Activated CD4-positive, alpha-beta T cell treated with anti-CD3 and anti-CD28 coated beads, Interleukin-2, amount 10 ng/mL, durations not matched to agents 24 days and 14 days (primary cell): ENCODE measurements around the gene NKX3-2. TPM values are rescaled to one million over a fixed set of nuclear protein-coding genes. Genes with fewer than 3 reads are reported as not detected.
A peak's percentile ranks its signal among the peaks of the same experiment; 100 is the strongest.
"Not testable (repeated sequence)": the region's sequence is repeated elsewhere in the genome, so short reads cannot be mapped to it uniquely, and the experiment has no call there.

Experiments
- DNase-seq: peaks from one replicate; pipeline ENCODE4 v3.0.0; 2022
- H3K27ac Mint-ChIP-seq: one replicate; pipeline ENCODE4 v1.8.0; 2022; ENCODE audit warnings: mild to moderate bottlenecking, mixed read lengths
- H3K27me3 Mint-ChIP-seq: one replicate; pipeline ENCODE4 v1.8.0; 2022; ENCODE audit warnings: mixed read lengths
- H3K36me3 Mint-ChIP-seq: one replicate; pipeline ENCODE4 v1.8.0; 2022; ENCODE audit warnings: low read depth, mild to moderate bottlenecking, mixed read lengths
- H3K4me1 Mint-ChIP-seq: one replicate; pipeline ENCODE4 v1.8.0; 2021; ENCODE audit warnings: mixed read lengths
- H3K4me3 Mint-ChIP-seq: one replicate; pipeline ENCODE4 v1.8.0; 2022; ENCODE audit warnings: mild to moderate bottlenecking, moderate library complexity, mixed read lengths
- H3K9me3 Mint-ChIP-seq: one replicate; pipeline ENCODE4 v1.8.0; 2021; ENCODE audit warnings: mixed read lengths
- intact Hi-C: fragments of 100-400 bp; cut with micrococcal nuclease; formaldehyde crosslinking; loops from one replicate; pipeline ENCODE4 v1.15.1; 2023
- total RNA-seq: library from RNA; stranded (reverse); gene quantifications from 2 replicates; pipeline ENCODE4 v1.2.3, GENCODE V29; 2022

NKX3-2 gene
- not detected in 2 replicates for total RNA-seq

- H3K4me1 Mint-ChIP-seq, result peaks cover 25% of the 10 kb centered on the region
- H3K36me3 Mint-ChIP-seq, result peaks cover 9% of the 10 kb centered on the region
- DNase-seq, result peak; percentile 57
- H3K4me3 Mint-ChIP-seq, result peak within 1 kb of the TSS; percentile 86
- H3K9me3 Mint-ChIP-seq, result peaks cover 4% of the 10 kb centered on the region
- intact Hi-C loops, result loop anchor here (1.0 kb wide), 1 partner anchor 8 kb away; no protein-coding TSS in a partner anchor
- peak within 1 kb of the TSS; percentile 76 for H3K27ac Mint-ChIP-seq
- H3K27me3 Mint-ChIP-seq, result peaks cover 72% of the 10 kb centered on the region
Measured at GRCh38 chr4:13543839-13544605, at the start of gene NKX3-2. NKX3-2 (minus strand) TSS chr4:13544508; CDS start chr4:13544414, 94 bp downstream.

- Mint-ChIP-seq H3K27me3 (no peaks in the 10 kb centered on the region), H3K4me1 (no peaks in the 10 kb centered on the region), H3K27ac (no peak overlapping the region), H3K4me3 (no peak overlapping the region), H3K9me3 (no peaks in the 10 kb centered on the region), H3K36me3 (peaks cover 49% of the 10 kb centered on the region)
- DNase-seq, result no peak
- intact Hi-C loops, result no loop called here
Measured at GRCh38 chr4:13592220-13592619, 47.9 kb upstream of the NKX3-2 start.

- no peak overlapping the region for H3K27ac Mint-ChIP-seq
- H3K27me3 Mint-ChIP-seq, result no peaks in the 10 kb centered on the region
- DNase-seq, result no peak
- intact Hi-C loops, result no loop called here
- no peaks in the 10 kb centered on the region for H3K4me1 Mint-ChIP-seq
- H3K4me3 Mint-ChIP-seq, result no peak overlapping the region
- peaks cover 41% of the 10 kb centered on the region for H3K36me3 Mint-ChIP-seq
- H3K9me3 Mint-ChIP-seq, result no peaks in the 10 kb centered on the region
Measured at GRCh38 chr4:13590766-13591165, 46.5 kb upstream of the NKX3-2 start.

- DNase-seq, result no peak
- H3K27ac Mint-ChIP-seq, result no peak overlapping the region
Measured at GRCh38 chr4:13588954-13589353, 44.6 kb upstream of the NKX3-2 start.

GRCh38 chr4:13584481-13584880 lies 40.2 kb upstream of the NKX3-2 start:
- intact Hi-C loops, result no loop called here
- Mint-ChIP-seq H3K27ac (no peak overlapping the region), H3K27me3 (no peaks in the 10 kb centered on the region), H3K4me1 (no peaks in the 10 kb centered on the region), H3K9me3 (no peaks in the 10 kb centered on the region), H3K4me3 (no peak overlapping the region), H3K36me3 (peaks cover 37% of the 10 kb centered on the region)
- no peak for DNase-seq

More at GRCh38 chr4:13588954-13589353, 44.6 kb upstream of the NKX3-2 start:
- Mint-ChIP-seq H3K9me3 (no peaks in the 10 kb centered on the region), H3K4me3 (no peak overlapping the region), H3K27me3 (no peaks in the 10 kb centered on the region), H3K36me3 (peaks cover 38% of the 10 kb centered on the region), H3K4me1 (no peaks in the 10 kb centered on the region)
- intact Hi-C loops, result no loop called here

GRCh38 chr4:13580036-13580435 lies 35.7 kb upstream of the NKX3-2 start:
- H3K4me3 Mint-ChIP-seq, result no peak overlapping the region
- H3K9me3 Mint-ChIP-seq, result no peaks in the 10 kb centered on the region
- peaks cover 40% of the 10 kb centered on the region for H3K36me3 Mint-ChIP-seq
- intact Hi-C loops, result no loop called here
- no peak overlapping the region for H3K27ac Mint-ChIP-seq
- no peaks in the 10 kb centered on the region for H3K27me3 Mint-ChIP-seq
- no peak for DNase-seq
- H3K4me1 Mint-ChIP-seq, result no peaks in the 10 kb centered on the region

GRCh38 chr4:13577660-13578059 lies 33.4 kb upstream of the NKX3-2 start:
- Mint-ChIP-seq H3K27me3 (no peaks in the 10 kb centered on the region), H3K27ac (no peak overlapping the region), H3K4me1 (no peaks in the 10 kb centered on the region), H3K4me3 (no peak overlapping the region), H3K36me3 (peaks cover 43% of the 10 kb centered on the region), H3K9me3 (no peaks in the 10 kb centered on the region)
- DNase-seq, result no peak
- intact Hi-C loops, result no loop called here

- no peak for DNase-seq
- H3K36me3 Mint-ChIP-seq, result peaks cover 43% of the 10 kb centered on the region
- H3K4me1 Mint-ChIP-seq, result no peaks in the 10 kb centered on the region
- intact Hi-C loops, result no loop called here
- no peaks in the 10 kb centered on the region for H3K27me3 Mint-ChIP-seq
- no peaks in the 10 kb centered on the region for H3K9me3 Mint-ChIP-seq
- H3K4me3 Mint-ChIP-seq, result no peak overlapping the region
- H3K27ac Mint-ChIP-seq, result no peak overlapping the region
Measured at GRCh38 chr4:13570916-13571315, 26.6 kb upstream of the NKX3-2 start.

GRCh38 chr4:13567125-13567524 lies 22.8 kb upstream of the NKX3-2 start:
- H3K4me1 Mint-ChIP-seq, result no peaks in the 10 kb centered on the region
- no peaks in the 10 kb centered on the region for H3K27me3 Mint-ChIP-seq
- no peak overlapping the region for H3K27ac Mint-ChIP-seq
- intact Hi-C loops, result no loop called here
- DNase-seq, result no peak
- peaks cover 33% of the 10 kb centered on the region for H3K36me3 Mint-ChIP-seq
- no peak overlapping the region for H3K4me3 Mint-ChIP-seq
- H3K9me3 Mint-ChIP-seq, result no peaks in the 10 kb centered on the region

- no peaks in the 10 kb centered on the region for H3K4me1 Mint-ChIP-seq
- no peaks in the 10 kb centered on the region for H3K27me3 Mint-ChIP-seq
- peaks cover 9% of the 10 kb centered on the region for H3K36me3 Mint-ChIP-seq
- no peak overlapping the region for H3K4me3 Mint-ChIP-seq
- no peaks in the 10 kb centered on the region for H3K9me3 Mint-ChIP-seq
- no peak for DNase-seq
- intact Hi-C loops, result no loop called here
- no peak overlapping the region for H3K27ac Mint-ChIP-seq
Measured at GRCh38 chr4:13562876-13563275, 18.6 kb upstream of the NKX3-2 start.

- H3K36me3 Mint-ChIP-seq, result peaks cover 6% of the 10 kb centered on the region
- intact Hi-C loops, result no loop called here
- H3K4me1 Mint-ChIP-seq, result no peaks in the 10 kb centered on the region
Measured at GRCh38 chr4:13561673-13562072, 17.4 kb upstream of the NKX3-2 start.

GRCh38 chr4:13560111-13560510 lies 15.8 kb upstream of the NKX3-2 start:
- DNase-seq, result not testable (repeated sequence)

More at GRCh38 chr4:13561673-13562072, 17.4 kb upstream of the NKX3-2 start:
- no peaks in the 10 kb centered on the region for H3K27me3 Mint-ChIP-seq
- H3K27ac Mint-ChIP-seq, result no peak overlapping the region
- H3K9me3 Mint-ChIP-seq, result no peaks in the 10 kb centered on the region
- DNase-seq, result no peak
- no peak overlapping the region for H3K4me3 Mint-ChIP-seq

GRCh38 chr4:13559413-13559812 lies 15.1 kb upstream of the NKX3-2 start:
- DNase-seq, result no peak
- H3K9me3 Mint-ChIP-seq, result no peaks in the 10 kb centered on the region
- no peaks in the 10 kb centered on the region for H3K27me3 Mint-ChIP-seq
- no peaks in the 10 kb centered on the region for H3K4me1 Mint-ChIP-seq
- H3K27ac Mint-ChIP-seq, result no peak overlapping the region
- intact Hi-C loops, result no loop called here
- no peaks in the 10 kb centered on the region for H3K36me3 Mint-ChIP-seq
- H3K4me3 Mint-ChIP-seq, result no peak overlapping the region

More at GRCh38 chr4:13560111-13560510, 15.8 kb upstream of the NKX3-2 start:
- H3K27me3 Mint-ChIP-seq, H3K27ac Mint-ChIP-seq, H3K9me3 Mint-ChIP-seq, H3K4me1 Mint-ChIP-seq, H3K4me3 Mint-ChIP-seq, H3K36me3 Mint-ChIP-seq, intact Hi-C loops: not testable (repeated sequence)

- no peak overlapping the region for H3K4me3 Mint-ChIP-seq
- no peak for DNase-seq
- H3K27ac Mint-ChIP-seq, result no peak overlapping the region
- intact Hi-C loops, result no loop called here
- no peaks in the 10 kb centered on the region for H3K27me3 Mint-ChIP-seq
- no peaks in the 10 kb centered on the region for H3K4me1 Mint-ChIP-seq
- H3K9me3 Mint-ChIP-seq, result no peaks in the 10 kb centered on the region
- H3K36me3 Mint-ChIP-seq, result no peaks in the 10 kb centered on the region
Measured at GRCh38 chr4:13558881-13559280, 14.6 kb upstream of the NKX3-2 start.

- no peaks in the 10 kb centered on the region for H3K36me3 Mint-ChIP-seq
- no peaks in the 10 kb centered on the region for H3K4me1 Mint-ChIP-seq
- peaks cover 24% of the 10 kb centered on the region for H3K27me3 Mint-ChIP-seq
- DNase-seq, result no peak
- no peak overlapping the region for H3K27ac Mint-ChIP-seq
- H3K9me3 Mint-ChIP-seq, result no peaks in the 10 kb centered on the region
- no peak overlapping the region for H3K4me3 Mint-ChIP-seq
- intact Hi-C loops, result no loop called here
Measured at GRCh38 chr4:13555325-13555724, 11.0 kb upstream of the NKX3-2 start.
